ENCODE measurements around the gene NFKB1. TPM values are rescaled to one million over a fixed set of nuclear protein-coding genes. Genes with fewer than 3 reads are reported as not detected.

The NFKB1 gene
- total RNA-seq, 1 experiment from 2014 or later: 26.0 TPM

Other genes starting within 250 kb of the NFKB1 start
- gene SLC39A8, start 155.9 kb upstream of the NFKB1 start, total RNA-seq (2014; rRNA removed; shearing (Covaris generic)): 18.2 and 20.5 TPM in 2 replicates

Measured in SK-MEL-5 (cell line).